Activated T-helper 1 cell treated with anti-CD3 and anti-CD28 coated beads, Interleukin-12 subunit alpha, Interleukin-12 subunit beta, Interleukin-2, Interleukin-4 antibody, amounts not matched to agents 30 ng/mL and 10 ng/mL and 1 ng/mL, durations not matched to agents 14 hours and 24 hours and 36 hours (primary cell): ENCODE data around the gene GALNTL6. TPM values are rescaled to one million over a fixed set of nuclear protein-coding genes. Genes with fewer than 3 reads are reported as not detected.

Experiments used
- DNase-seq: peaks from one replicate; pipeline ENCODE4 v3.0.0; 2021; ENCODE audit warnings: low spot score
- H3K27ac Mint-ChIP-seq: one replicate; pipeline ENCODE4 v1.8.0; 2021; ENCODE audit warnings: mild to moderate bottlenecking, mixed read lengths
- H3K27me3 Mint-ChIP-seq: one replicate; pipeline ENCODE4 v1.8.0; 2022; ENCODE audit warnings: mild to moderate bottlenecking, moderate library complexity, mixed read lengths; ENCODE audit not compliant: insufficient read depth
- H3K36me3 Mint-ChIP-seq: one replicate; pipeline ENCODE4 v1.8.0; 2021; ENCODE audit warnings: low read depth, mixed read lengths
- H3K4me1 Mint-ChIP-seq: one replicate; pipeline ENCODE4 v1.8.0; 2021; ENCODE audit warnings: low read depth, mixed read lengths
- H3K4me3 Mint-ChIP-seq: one replicate; pipeline ENCODE4 v1.8.0; 2021; ENCODE audit warnings: mild to moderate bottlenecking, moderate library complexity, mixed read lengths
- H3K9me3 Mint-ChIP-seq: one replicate; pipeline ENCODE4 v1.8.0; 2021; ENCODE audit warnings: mixed read lengths
- intact Hi-C: fragments of 100-400 bp; cut with micrococcal nuclease; formaldehyde crosslinking; loops from one replicate; pipeline ENCODE4 v1.15.1; 2024
- total RNA-seq: library from RNA; stranded (reverse); gene quantifications from 2 replicates; pipeline ENCODE4 v1.2.3, GENCODE V29; 2022

GALNTL6 gene
- total RNA-seq, 1 donor from 2014 or later, result not detected

DNA sequence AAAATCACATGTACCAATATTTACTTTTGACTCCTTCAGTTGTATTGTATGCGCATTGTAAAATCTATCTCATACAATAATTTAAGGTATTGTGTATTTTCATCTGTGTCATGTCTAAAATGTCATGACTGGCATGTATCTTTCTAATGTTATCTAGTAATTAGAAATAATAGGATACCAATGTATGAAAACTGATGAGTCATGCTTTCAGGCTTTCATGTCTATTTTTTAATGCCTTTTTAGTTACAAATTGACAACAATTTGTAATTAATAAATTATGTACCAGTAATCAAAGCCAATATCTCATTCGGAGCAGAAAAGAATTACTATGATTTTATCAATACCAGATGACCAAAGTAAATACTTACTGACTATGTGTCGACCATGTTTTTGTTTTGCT lies 107.7 kb downstream of the GALNTL6 start:
- Mint-ChIP-seq H3K27ac (no peak overlapping the region), H3K27me3 (no peaks in the 10 kb centered on the region), H3K9me3 (peaks cover 4% of the 10 kb centered on the region), H3K36me3 (no peaks in the 10 kb centered on the region), H3K4me3 (no peak overlapping the region), H3K4me1 (no peaks in the 10 kb centered on the region)
- intact Hi-C loops, result no loop called here
- DNase-seq, result no peak

DNA sequence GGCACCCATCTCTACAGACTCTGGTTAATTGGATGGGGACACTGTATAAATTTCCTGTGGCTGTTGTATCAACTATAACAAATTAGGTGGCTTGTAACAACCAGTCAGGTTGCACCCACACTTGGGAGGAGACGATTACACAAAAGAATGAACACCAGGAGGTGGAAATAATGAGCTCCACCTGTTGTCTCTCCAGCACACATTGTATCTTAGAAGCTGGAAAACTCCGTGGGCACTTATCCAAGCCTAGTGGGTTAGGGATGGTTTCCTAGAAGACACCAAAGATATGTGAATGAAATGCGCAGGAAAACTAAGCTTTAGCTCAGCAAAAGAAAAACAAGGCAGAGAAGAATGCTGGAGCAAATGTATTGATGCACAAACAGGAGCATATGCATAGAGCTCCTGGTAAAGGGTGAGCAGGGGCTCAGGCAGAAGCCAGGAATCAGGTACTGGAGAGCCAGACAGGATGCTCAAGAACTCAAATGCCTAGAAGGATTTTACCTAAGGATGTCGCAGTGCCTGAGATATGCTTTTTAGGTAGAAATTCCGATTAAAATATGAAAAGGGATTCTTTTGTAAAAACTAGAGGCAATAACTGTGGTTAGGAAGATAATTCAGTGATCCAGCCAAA lies 111.7 kb downstream of the GALNTL6 start:
- H3K27me3 Mint-ChIP-seq, result no peaks in the 10 kb centered on the region
- DNase-seq, result no peak
- no peaks in the 10 kb centered on the region for H3K36me3 Mint-ChIP-seq
- no peaks in the 10 kb centered on the region for H3K9me3 Mint-ChIP-seq
- H3K4me1 Mint-ChIP-seq, result no peaks in the 10 kb centered on the region
- H3K4me3 Mint-ChIP-seq, result no peak overlapping the region
- no peak overlapping the region for H3K27ac Mint-ChIP-seq
- intact Hi-C loops, result no loop called here

DNA sequence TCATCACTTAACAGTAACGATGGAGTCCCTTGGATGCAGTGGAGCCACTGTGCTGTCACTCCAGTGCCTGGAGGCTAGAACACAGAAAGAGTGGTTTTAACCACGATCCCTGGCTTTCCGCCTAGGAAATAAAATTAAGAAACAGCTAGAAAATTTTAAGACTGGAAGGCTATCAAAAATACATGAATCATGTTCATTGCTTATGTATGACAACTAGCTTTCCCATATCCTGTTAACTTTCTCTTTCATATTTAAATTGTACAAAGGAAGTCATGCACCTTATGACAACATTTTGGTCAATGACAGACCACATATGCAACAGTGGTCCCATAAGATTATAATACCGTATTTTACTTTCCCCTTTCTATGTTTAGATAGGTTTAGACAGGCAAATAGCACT lies 115.1 kb downstream of the GALNTL6 start:
- DNase-seq, result no peak
- H3K27me3 Mint-ChIP-seq, result no peaks in the 10 kb centered on the region
- no peaks in the 10 kb centered on the region for H3K36me3 Mint-ChIP-seq
- H3K27ac Mint-ChIP-seq, result no peak overlapping the region
- intact Hi-C loops, result no loop called here
- no peaks in the 10 kb centered on the region for H3K9me3 Mint-ChIP-seq
- no peaks in the 10 kb centered on the region for H3K4me1 Mint-ChIP-seq
- no peak overlapping the region for H3K4me3 Mint-ChIP-seq

DNA sequence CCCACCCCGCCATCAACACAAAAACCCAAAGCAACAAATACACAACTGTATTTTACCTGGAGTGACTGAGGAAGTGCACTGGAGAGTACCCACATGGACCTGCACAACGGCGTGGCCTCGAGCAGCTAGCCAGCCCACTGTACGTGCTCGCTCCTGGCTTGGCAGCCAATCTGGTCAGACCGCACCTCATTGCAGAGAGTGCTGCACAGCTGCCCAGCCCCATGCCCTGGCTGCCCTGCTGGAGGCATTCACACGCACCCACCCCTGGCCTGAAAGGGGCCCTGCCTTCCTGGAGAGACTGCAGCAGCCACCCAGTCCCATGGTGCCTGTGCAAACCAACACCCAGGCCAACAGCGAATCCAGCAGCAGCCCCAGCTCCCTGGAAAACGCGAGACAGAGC lies 116.3 kb downstream of the GALNTL6 start:
- Mint-ChIP-seq H3K27me3 (no peaks in the 10 kb centered on the region), H3K36me3 (no peaks in the 10 kb centered on the region), H3K9me3 (no peaks in the 10 kb centered on the region), H3K4me1 (no peaks in the 10 kb centered on the region), H3K27ac (no peak overlapping the region), H3K4me3 (no peak overlapping the region)
- no peak for DNase-seq
- intact Hi-C loops, result no loop called here

DNA sequence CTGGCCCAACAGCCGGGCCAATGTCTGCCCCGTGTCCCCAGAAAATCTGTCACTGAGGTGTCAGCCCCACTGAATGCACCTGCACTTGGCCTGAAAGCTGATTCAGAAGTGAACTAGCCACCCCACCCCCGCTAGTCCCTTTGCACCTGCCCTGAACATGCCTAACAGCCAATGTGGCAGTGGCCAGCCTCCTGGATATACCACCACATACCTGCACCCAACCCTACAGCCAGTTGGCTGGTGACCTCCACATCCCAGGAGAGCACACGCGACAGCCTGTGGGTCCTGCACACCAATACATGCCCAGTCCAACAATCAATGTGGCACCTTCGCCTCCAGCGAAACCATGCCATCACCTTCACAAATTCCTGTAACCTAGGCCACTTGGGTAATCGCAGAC lies 116.7 kb downstream of the GALNTL6 start:
- Mint-ChIP-seq H3K36me3 (no peaks in the 10 kb centered on the region), H3K9me3 (no peaks in the 10 kb centered on the region)
- no peak for DNase-seq

DNA sequence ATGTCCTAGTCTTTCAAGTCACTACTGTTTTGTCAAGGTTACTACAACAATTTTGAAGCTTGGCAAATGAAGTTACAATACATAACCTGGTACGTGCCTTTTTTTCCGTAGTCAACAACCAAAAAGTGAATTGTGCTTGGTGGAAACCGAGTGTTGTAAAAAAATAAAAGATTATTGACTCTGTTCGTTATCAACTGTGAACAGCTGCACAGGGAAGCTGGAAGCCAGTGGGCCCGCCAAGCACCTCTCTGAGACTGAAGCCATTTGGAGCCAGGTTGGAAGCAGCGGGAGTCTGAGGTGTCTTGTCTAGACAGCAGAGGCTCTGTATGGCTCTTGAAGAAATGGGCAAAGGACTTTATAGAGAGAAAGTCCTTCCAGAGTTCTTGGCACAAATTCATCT lies 119.0 kb downstream of the GALNTL6 start:
- no peaks in the 10 kb centered on the region for H3K27me3 Mint-ChIP-seq
- H3K36me3 Mint-ChIP-seq, result no peaks in the 10 kb centered on the region
- no peak overlapping the region for H3K27ac Mint-ChIP-seq
- no peaks in the 10 kb centered on the region for H3K9me3 Mint-ChIP-seq
- H3K4me1 Mint-ChIP-seq, result no peaks in the 10 kb centered on the region
- no peak overlapping the region for H3K4me3 Mint-ChIP-seq
- no peak for DNase-seq
- intact Hi-C loops, result no loop called here

More for the DNA sequence above, 116.7 kb downstream of the GALNTL6 start:
- Mint-ChIP-seq H3K27me3 (no peaks in the 10 kb centered on the region), H3K4me1 (no peaks in the 10 kb centered on the region), H3K4me3 (no peak overlapping the region), H3K27ac (no peak overlapping the region)
- intact Hi-C loops, result no loop called here

DNA sequence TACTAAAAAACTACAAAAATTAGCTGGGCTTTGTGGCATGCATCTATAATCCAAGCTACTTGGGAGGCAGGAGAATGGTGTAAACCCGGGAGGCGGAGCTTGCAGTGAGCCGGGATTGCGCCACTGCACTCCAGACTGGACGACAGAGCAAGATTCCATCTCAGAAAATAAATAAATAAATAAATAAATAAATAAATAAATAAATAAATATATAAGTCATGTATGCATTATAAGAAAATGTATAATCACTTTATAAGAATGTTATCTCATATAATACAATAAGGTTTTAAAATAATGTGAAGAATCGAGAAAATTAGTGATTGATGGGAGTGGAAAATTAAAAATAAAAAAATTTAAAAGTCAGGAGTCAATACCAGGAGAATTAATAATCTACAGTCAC lies 127.5 kb downstream of the GALNTL6 start:
- H3K4me1 Mint-ChIP-seq, result no peaks in the 10 kb centered on the region
- H3K4me3 Mint-ChIP-seq, result no peak overlapping the region
- H3K27ac Mint-ChIP-seq, result no peak overlapping the region
- intact Hi-C loops, result no loop called here
- DNase-seq, result no peak
- H3K27me3 Mint-ChIP-seq, result no peaks in the 10 kb centered on the region
- H3K36me3 Mint-ChIP-seq, result no peaks in the 10 kb centered on the region
- H3K9me3 Mint-ChIP-seq, result no peaks in the 10 kb centered on the region

DNA sequence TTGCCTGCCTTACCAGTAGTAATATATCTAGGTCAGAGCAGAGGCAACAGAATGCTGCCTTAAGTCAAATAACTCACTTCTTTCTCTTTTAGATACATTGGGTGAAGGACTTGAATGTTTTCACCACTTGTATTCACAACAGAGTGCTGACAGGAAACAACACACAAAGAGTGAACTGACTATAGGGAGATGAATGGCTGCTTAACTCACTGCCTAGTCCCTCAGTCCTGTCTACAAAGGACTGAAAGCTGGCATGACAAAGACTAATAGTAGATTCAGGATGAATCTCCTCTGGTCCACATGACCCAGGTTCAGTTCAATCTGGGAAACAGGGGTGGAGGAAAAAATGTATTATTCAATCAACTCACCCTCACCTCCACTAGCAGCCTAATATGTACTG lies 134.2 kb downstream of the GALNTL6 start:
- intact Hi-C loops, result no loop called here
- Mint-ChIP-seq H3K9me3 (no peaks in the 10 kb centered on the region), H3K4me3 (no peak overlapping the region), H3K27me3 (no peaks in the 10 kb centered on the region), H3K36me3 (no peaks in the 10 kb centered on the region), H3K4me1 (no peaks in the 10 kb centered on the region), H3K27ac (no peak overlapping the region)
- no peak for DNase-seq

DNA sequence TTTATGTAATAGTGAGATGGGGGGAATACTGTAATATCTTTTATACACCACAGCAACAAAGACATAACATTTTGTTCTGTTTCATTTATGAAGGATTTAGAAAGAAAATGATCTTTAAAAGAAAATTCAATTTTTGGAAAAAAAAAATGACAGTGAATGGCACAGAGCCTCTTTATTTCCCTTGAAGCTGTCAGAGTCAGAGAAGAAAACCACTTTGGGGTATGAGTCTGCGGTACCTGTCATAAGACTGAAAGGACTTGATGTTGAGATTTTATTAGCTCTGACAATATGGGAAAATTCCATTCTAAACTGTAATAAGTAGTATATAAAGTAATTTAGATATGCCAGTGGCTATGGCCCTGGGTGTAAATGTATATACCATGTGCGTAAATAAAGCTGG lies 134.8 kb downstream of the GALNTL6 start:
- H3K4me1 Mint-ChIP-seq, result no peaks in the 10 kb centered on the region
- DNase-seq, result no peak
- no peak overlapping the region for H3K4me3 Mint-ChIP-seq
- H3K9me3 Mint-ChIP-seq, result no peaks in the 10 kb centered on the region
- no peaks in the 10 kb centered on the region for H3K27me3 Mint-ChIP-seq
- intact Hi-C loops, result no loop called here
- no peak overlapping the region for H3K27ac Mint-ChIP-seq
- no peaks in the 10 kb centered on the region for H3K36me3 Mint-ChIP-seq

DNA sequence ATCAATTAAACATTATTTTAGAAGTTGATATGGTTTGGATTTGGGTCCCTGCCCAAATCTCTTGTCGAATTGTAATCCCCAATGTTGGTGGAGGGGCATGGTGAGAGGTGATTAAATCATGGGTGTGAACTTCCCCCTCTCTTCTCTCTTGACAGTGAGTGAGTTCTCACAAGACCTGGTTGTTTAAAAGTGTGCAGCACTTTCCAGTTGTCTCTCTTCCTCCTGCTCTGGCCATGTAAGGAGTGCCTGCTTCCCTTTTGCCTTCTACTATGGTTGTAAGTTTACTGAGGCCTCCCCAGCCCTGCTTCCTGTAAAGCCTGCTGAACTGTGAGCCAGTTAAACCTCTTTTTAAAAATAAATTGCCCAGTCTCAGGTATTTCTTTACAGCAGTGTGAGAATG lies 141.4 kb downstream of the GALNTL6 start:
- intact Hi-C loops, result no loop called here
- no peak for DNase-seq
- no peaks in the 10 kb centered on the region for H3K36me3 Mint-ChIP-seq
- no peaks in the 10 kb centered on the region for H3K9me3 Mint-ChIP-seq
- H3K4me3 Mint-ChIP-seq, result no peak overlapping the region
- H3K4me1 Mint-ChIP-seq, result no peaks in the 10 kb centered on the region
- no peak overlapping the region for H3K27ac Mint-ChIP-seq
- H3K27me3 Mint-ChIP-seq, result no peaks in the 10 kb centered on the region

DNA sequence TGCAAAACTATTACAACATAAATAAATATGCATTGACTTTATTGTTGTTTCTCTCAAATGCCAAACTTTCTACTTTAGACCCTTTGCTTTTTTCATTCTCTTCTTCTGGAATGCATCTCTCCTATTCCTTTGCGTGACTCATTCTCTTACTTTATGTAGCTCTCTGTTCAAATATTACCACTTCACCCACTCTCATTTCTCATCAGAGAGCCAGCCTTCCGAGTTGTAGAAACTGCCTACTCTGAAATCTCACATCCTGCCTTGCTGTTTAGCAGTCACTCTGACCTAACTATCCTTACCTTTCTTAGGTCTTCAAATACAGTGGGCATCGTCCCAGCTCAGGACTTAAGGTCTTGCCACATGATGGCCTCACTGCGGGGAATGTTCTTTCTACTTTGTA lies 143.5 kb downstream of the GALNTL6 start:
- Mint-ChIP-seq H3K4me1 (no peaks in the 10 kb centered on the region), H3K27ac (no peak overlapping the region), H3K27me3 (no peaks in the 10 kb centered on the region), H3K4me3 (no peak overlapping the region), H3K9me3 (no peaks in the 10 kb centered on the region), H3K36me3 (no peaks in the 10 kb centered on the region)
- no peak for DNase-seq
- intact Hi-C loops, result no loop called here

DNA sequence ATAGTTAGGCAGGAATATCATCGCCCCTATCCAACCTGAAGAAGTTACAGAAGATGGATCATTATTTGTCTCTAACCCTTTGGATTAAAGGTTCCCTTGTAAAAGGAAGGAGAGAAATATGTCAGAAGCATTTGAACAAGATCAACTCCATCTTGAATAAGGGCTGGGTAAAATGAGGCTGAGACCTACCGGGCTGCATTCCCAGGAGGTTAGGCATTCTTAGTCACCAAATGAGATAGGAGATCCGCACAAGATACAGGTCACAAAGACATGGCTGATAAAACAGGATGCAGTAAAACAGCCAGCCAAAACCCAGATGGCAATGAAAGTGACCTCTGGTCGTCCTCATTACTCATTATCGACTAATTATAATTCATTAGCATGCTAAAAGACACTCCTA lies 148.9 kb downstream of the GALNTL6 start:
- Mint-ChIP-seq H3K4me3 (no peak overlapping the region), H3K4me1 (no peaks in the 10 kb centered on the region), H3K9me3 (no peaks in the 10 kb centered on the region), H3K27ac (no peak overlapping the region), H3K36me3 (no peaks in the 10 kb centered on the region), H3K27me3 (no peaks in the 10 kb centered on the region)
- no peak for DNase-seq
- intact Hi-C loops, result no loop called here

DNA sequence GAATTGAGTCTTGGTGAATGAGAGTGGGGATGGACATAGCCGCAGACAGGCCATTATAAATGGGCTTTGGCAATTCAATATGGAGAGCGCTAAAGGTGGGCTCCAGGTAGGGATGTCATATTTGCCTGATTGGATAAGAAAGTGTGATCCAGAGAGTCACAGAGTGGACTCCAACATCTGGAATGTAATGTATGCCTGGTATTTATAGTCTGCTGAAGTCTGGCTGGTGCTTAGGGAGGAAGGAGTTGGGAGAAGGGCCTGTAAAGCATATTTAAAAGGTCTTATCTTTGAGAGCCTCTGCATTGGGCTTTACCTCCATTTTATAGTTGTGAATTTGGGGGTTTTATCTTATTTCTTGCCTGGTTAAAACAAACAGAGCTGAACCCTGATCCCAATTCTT lies 153.2 kb downstream of the GALNTL6 start:
- no peaks in the 10 kb centered on the region for H3K4me1 Mint-ChIP-seq
- no peaks in the 10 kb centered on the region for H3K36me3 Mint-ChIP-seq
- no peak for DNase-seq
- no peak overlapping the region for H3K27ac Mint-ChIP-seq
- no peak overlapping the region for H3K4me3 Mint-ChIP-seq
- intact Hi-C loops, result no loop called here
- H3K27me3 Mint-ChIP-seq, result no peaks in the 10 kb centered on the region
- no peaks in the 10 kb centered on the region for H3K9me3 Mint-ChIP-seq

DNA sequence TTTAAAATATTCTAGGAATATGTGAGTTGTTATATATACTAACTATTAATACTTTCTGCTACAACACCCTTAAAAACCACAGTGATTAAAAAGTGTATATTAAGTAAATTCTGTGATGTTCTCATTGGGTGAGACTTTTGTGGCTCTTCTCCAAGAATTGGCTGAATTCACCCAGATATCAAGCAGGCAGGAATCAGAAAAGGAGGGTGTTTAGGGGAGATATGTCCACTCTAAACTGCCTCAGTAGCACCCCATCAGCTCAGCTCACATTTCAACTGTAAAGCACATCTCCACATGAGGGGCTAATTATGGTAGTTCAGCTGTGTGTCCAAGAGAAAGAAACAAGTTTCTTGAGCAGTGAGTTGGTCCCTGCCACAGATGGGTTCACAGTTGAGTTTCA lies 165.0 kb downstream of the GALNTL6 start:
- Mint-ChIP-seq H3K36me3 (no peaks in the 10 kb centered on the region), H3K27me3 (no peaks in the 10 kb centered on the region), H3K9me3 (no peaks in the 10 kb centered on the region), H3K4me1 (no peaks in the 10 kb centered on the region), H3K27ac (no peak overlapping the region), H3K4me3 (no peak overlapping the region)
- no peak for DNase-seq
- intact Hi-C loops, result no loop called here
